HG02610 (cell line): ENCODE results near the gene MS4A1.
"Not testable (repeated sequence)": the region's sequence is repeated elsewhere in the genome, so short reads cannot be mapped to it uniquely, and the experiment has no call there.

Experiments
- ATAC-seq: cut with Tn5 transposase; IDR thresholded peaks from one replicate; pipeline ENCODE4 v1.9.1; 2021; ENCODE audit warnings: mild to moderate bottlenecking, moderate library complexity; ENCODE audit not compliant: unreplicated experiment

MS4A1 gene

GRCh38 chr11:60455531-60456042 is at the start of gene MS4A1:
MS4A1 (plus strand) TSS chr11:60455847; CDS start chr11:60462375, 6,528 bp downstream.
- ATAC-seq = peak; percentile 90

GRCh38 chr11:60420015-60420414 is 35.6 kb upstream of the MS4A1 start:
- ATAC-seq = no peak

- no peak for ATAC-seq
Observed at GRCh38 chr11:60422609-60423008, 33.0 kb upstream of the MS4A1 start.

- no peak for ATAC-seq
Observed at GRCh38 chr11:60428517-60428916, 27.1 kb upstream of the MS4A1 start.

GRCh38 chr11:60429272-60429671 is 26.4 kb upstream of the MS4A1 start, which contains the start of gene MS4A5:
MS4A5 (plus strand) TSS chr11:60429572; CDS start chr11:60429675, 103 bp downstream.
- no peak for ATAC-seq

GRCh38 chr11:60431251-60431650 is 24.4 kb upstream of the MS4A1 start:
- no peak for ATAC-seq

GRCh38 chr11:60433401-60433800 is 22.2 kb upstream of the MS4A1 start:
- no peak for ATAC-seq

- no peak for ATAC-seq
Observed at GRCh38 chr11:60447070-60447469, 8.6 kb upstream of the MS4A1 start.

- no peak for ATAC-seq
Observed at GRCh38 chr11:60447846-60448245, 7.8 kb upstream of the MS4A1 start.

- ATAC-seq = not testable (repeated sequence)
Observed at GRCh38 chr11:60451185-60451584, 4.5 kb upstream of the MS4A1 start.

GRCh38 chr11:60454212-60454611 is 1.4 kb upstream of the MS4A1 start:
- no peak for ATAC-seq

GRCh38 chr11:60457576-60457975 is 1.9 kb downstream of the MS4A1 start:
- ATAC-seq = peak; percentile 29

GRCh38 chr11:60459345-60459744 is 3.7 kb downstream of the MS4A1 start:
- ATAC-seq = no peak

GRCh38 chr11:60468829-60469228 is 13.2 kb downstream of the MS4A1 start:
- ATAC-seq = no peak

GRCh38 chr11:60469723-60470122 is 14.1 kb downstream of the MS4A1 start:
- no peak for ATAC-seq

GRCh38 chr11:60477035-60477445 is 21.4 kb downstream of the MS4A1 start:
- ATAC-seq = no peak

- no peak for ATAC-seq
Observed at GRCh38 chr11:60482361-60482760, 26.7 kb downstream of the MS4A1 start.

- ATAC-seq = peak; percentile 91
Observed at GRCh38 chr11:60485987-60486386, 30.3 kb downstream of the MS4A1 start.

GRCh38 chr11:60492488-60493009 is 36.9 kb downstream of the MS4A1 start, which contains the start of gene MS4A12:
MS4A12 (plus strand) TSS chr11:60492778; CDS start chr11:60497319, 4,541 bp downstream.
- ATAC-seq = no peak

- no peak for ATAC-seq
Observed at GRCh38 chr11:60493454-60493853, 37.8 kb downstream of the MS4A1 start.

GRCh38 chr11:60498399-60498798 is 42.8 kb downstream of the MS4A1 start:
- ATAC-seq = no peak

- ATAC-seq = no peak
Observed at GRCh38 chr11:60498853-60499252, 43.2 kb downstream of the MS4A1 start.
